ENCODE data around the gene RANBP3.

Gene RANBP3

GRCh38 chr19:5997371-5997770 lies 19.4 kb upstream of the RANBP3 start:
- H3K9ac ChIP-seq (ENCODE audit: low read length), result no peak overlapping the region
- no peak overlapping the region for H3K4me3 ChIP-seq (ENCODE audit: low read depth, low read length, poor library complexity, severe bottlenecking)
- H3K4me1 ChIP-seq (ENCODE audit: insufficient read depth, low read length, severe bottlenecking), result no peaks in the 10 kb centered on the region
- H3K27ac ChIP-seq (ENCODE audit: low read depth, low read length, poor library complexity, severe bottlenecking), result no peak overlapping the region
- H3K79me2 ChIP-seq (ENCODE audit: insufficient read depth, low read length), result no peaks in the 10 kb centered on the region
- H3K9me3 ChIP-seq (ENCODE audit: low read length), result no peaks in the 10 kb centered on the region
- H3F3A ChIP-seq (ENCODE audit: insufficient read depth, low read length), result no peaks in the 10 kb centered on the region
- no peak overlapping the region for H3K4me2 ChIP-seq (ENCODE audit: low read length)
- no peaks in the 10 kb centered on the region for H3K9me2 ChIP-seq (ENCODE audit: low read depth, low read length)
- H2AFZ ChIP-seq (ENCODE audit: low read length), result no peak overlapping the region
- no peaks in the 10 kb centered on the region; the same call in 1 of the 2 replicates for H3K27me3 ChIP-seq (ENCODE audit: insufficient read depth, low read length)
- H4K20me1 ChIP-seq (ENCODE audit: insufficient read depth, low read length), result no peaks in the 10 kb centered on the region
- no peaks in the 10 kb centered on the region; the same call in 1 of the 2 replicates for H3K36me3 ChIP-seq (ENCODE audit: insufficient read depth, low read length)
- TF ChIP-seq CTCF (IDR thresholded peaks at IDR 0.05; ENCODE audit: low read length), result peak; percentile 50
- no peak for TF ChIP-seq EZH2 (IDR thresholded peaks at IDR 0.05; ENCODE audit: borderline replicate concordance, low read length)

- no peak for TF ChIP-seq EZH2 (IDR thresholded peaks at IDR 0.05; ENCODE audit: borderline replicate concordance, low read length)
- no peak for TF ChIP-seq CTCF (IDR thresholded peaks at IDR 0.05; ENCODE audit: low read length)
- Histone ChIP-seq H3F3A (ENCODE audit: insufficient read depth, low read length) (no peaks in the 10 kb centered on the region), H3K9ac (ENCODE audit: low read length) (no peak overlapping the region), H3K9me3 (ENCODE audit: low read length) (no peaks in the 10 kb centered on the region), H3K27ac (ENCODE audit: low read depth, low read length, poor library complexity, severe bottlenecking) (no peak overlapping the region), H3K9me2 (ENCODE audit: low read depth, low read length) (no peaks in the 10 kb centered on the region), H3K79me2 (ENCODE audit: insufficient read depth, low read length) (no peaks in the 10 kb centered on the region), H3K27me3 (ENCODE audit: insufficient read depth, low read length) (no peaks in the 10 kb centered on the region; the same call in 1 of the 2 replicates), H3K4me1 (ENCODE audit: insufficient read depth, low read length, severe bottlenecking) (no peaks in the 10 kb centered on the region), H3K36me3 (ENCODE audit: insufficient read depth, low read length) (no peaks in the 10 kb centered on the region; the same call in 1 of the 2 replicates), H2AFZ (ENCODE audit: low read length) (no peak overlapping the region), H3K4me2 (ENCODE audit: low read length) (no peak overlapping the region), H3K4me3 (ENCODE audit: low read depth, low read length, poor library complexity, severe bottlenecking) (no peak overlapping the region), H4K20me1 (ENCODE audit: insufficient read depth, low read length) (no peaks in the 10 kb centered on the region)
Observed at GRCh38 chr19:5996623-5997320, 18.8 kb upstream of the RANBP3 start.

- Histone ChIP-seq H3K79me2 (ENCODE audit: insufficient read depth, low read length) (no peaks in the 10 kb centered on the region), H3K27ac (ENCODE audit: low read depth, low read length, poor library complexity, severe bottlenecking) (no peak overlapping the region), H3F3A (ENCODE audit: insufficient read depth, low read length) (no peaks in the 10 kb centered on the region), H3K9ac (ENCODE audit: low read length) (no peak overlapping the region), H3K4me2 (ENCODE audit: low read length) (no peak overlapping the region), H3K9me2 (ENCODE audit: low read depth, low read length) (no peaks in the 10 kb centered on the region), H3K9me3 (ENCODE audit: low read length) (no peaks in the 10 kb centered on the region), H2AFZ (ENCODE audit: low read length) (no peak overlapping the region), H4K20me1 (ENCODE audit: insufficient read depth, low read length) (no peaks in the 10 kb centered on the region), H3K27me3 (ENCODE audit: insufficient read depth, low read length) (no peaks in the 10 kb centered on the region; the same call in 1 of the 2 replicates), H3K4me1 (ENCODE audit: insufficient read depth, low read length, severe bottlenecking) (no peaks in the 10 kb centered on the region), H3K4me3 (ENCODE audit: low read depth, low read length, poor library complexity, severe bottlenecking) (no peak overlapping the region), H3K36me3 (ENCODE audit: insufficient read depth, low read length) (no peaks in the 10 kb centered on the region; the same call in 1 of the 2 replicates)
- TF ChIP-seq EZH2 (IDR thresholded peaks at IDR 0.05; ENCODE audit: borderline replicate concordance, low read length) (no peak), CTCF (IDR thresholded peaks at IDR 0.05; ENCODE audit: low read length) (no peak)
Observed at GRCh38 chr19:5996102-5996501, 18.2 kb upstream of the RANBP3 start.
